GM21723 (cell line): ENCODE results near the gene METTL15.
A peak's percentile ranks its signal among the peaks of the same experiment; 100 is the strongest.
"Not testable (repeated sequence)": the region's sequence is repeated elsewhere in the genome, so short reads cannot be mapped to it uniquely, and the experiment has no call there.

ENCODE experiments used
- ATAC-seq: cut with Tn5 transposase; IDR thresholded peaks from one replicate; pipeline ENCODE4 v1.9.1; 2021; ENCODE audit warnings: mild to moderate bottlenecking, moderate library complexity; ENCODE audit not compliant: unreplicated experiment

METTL15 gene

GRCh38 chr11:28289444-28289843 is 181.3 kb downstream of the METTL15 start:
- ATAC-seq, result no peak

DNA sequence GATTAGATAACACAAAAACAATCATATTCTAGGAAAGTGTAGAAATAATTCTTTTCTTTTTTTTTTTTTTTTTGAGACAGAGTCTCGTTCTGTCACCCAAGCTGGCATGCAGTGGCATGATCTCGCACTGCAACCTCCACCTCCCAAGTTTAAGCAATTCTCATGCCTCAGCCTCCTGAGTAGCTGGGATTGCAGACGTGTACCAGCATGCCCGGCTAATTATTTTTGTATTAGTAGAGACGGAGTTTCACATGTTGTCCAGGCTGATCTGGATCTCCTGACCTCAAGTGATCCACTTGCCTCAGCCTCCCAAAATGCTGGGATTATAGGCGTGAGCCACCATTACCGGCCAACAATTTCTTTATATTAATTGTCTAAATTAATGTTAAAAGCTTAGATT is 182.8 kb downstream of the METTL15 start:
- not testable (repeated sequence) for ATAC-seq

DNA sequence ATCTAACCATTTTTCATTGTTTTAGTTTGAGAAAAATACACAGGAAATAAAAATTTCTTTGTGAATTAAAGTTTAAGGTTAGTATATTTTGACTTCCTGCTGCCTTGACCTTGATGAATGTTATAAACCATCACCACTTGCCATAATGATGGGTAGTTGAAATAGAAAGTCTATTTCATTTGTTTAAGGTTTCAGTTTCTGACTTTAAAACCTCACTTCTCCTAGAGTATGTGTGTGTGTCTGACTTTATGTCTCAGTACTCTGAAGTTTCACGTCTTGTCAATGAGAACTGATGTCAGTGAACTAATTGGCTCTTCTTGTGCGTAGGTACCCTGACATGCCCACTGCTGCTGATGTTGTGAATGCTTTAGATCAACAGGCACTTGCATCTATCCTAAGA is 188.2 kb downstream of the METTL15 start:
- ATAC-seq, result peak; percentile 99

GRCh38 chr11:28298209-28298608 is 190.0 kb downstream of the METTL15 start:
- no peak for ATAC-seq

- ATAC-seq, result no peak
These were observed 195.4 kb downstream of the METTL15 start for GRCh38 chr11:28303477-28304191.

GRCh38 chr11:28315440-28315839 is 207.3 kb downstream of the METTL15 start:
- no peak for ATAC-seq

DNA sequence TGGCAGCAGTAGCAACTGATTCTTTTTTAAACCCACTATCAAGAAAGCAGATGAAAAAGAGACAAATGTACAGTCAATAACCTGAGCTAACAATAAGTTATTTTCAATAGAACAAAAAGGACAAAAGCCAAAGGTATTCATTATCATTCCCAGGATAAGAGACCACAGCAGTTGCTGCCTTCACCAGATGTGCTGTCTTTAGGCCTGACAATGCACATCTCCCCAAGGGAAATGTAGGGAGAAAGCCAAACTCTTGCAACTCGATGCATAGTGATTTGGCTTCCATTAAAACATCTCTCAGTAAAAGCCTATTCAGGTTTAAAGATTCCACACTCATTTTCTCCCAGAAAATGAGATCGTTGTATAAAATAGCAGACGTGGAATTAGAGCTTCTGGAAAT is 210.7 kb downstream of the METTL15 start:
- no peak for ATAC-seq

DNA sequence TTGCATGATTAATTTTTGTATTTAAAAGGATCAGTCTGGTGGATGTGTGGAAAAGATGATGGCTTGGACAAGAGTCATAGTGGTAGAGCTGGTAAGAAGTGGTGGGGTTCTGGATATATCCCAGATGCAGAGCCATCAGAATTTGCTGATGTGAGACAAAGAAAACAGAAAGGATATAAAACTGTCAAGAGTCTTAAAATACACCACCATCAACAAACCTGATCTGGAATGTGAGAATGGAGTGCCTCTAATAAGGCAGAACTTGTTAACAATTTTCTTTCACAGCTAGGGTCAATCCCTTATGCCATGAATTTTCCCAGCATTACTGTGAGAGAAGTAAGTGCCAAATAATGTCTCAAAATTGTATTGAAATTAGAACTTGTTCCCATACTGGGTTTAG is 215.4 kb downstream of the METTL15 start:
- no peak for ATAC-seq

- ATAC-seq, result not testable (repeated sequence)
These were observed 224.2 kb downstream of the METTL15 start for GRCh38 chr11:28332393-28332792.

- ATAC-seq, result no peak
These were observed 229.5 kb downstream of the METTL15 start for GRCh38 chr11:28337701-28338100.

GRCh38 chr11:28338371-28338770 is 230.2 kb downstream of the METTL15 start:
- ATAC-seq, result no peak

DNA sequence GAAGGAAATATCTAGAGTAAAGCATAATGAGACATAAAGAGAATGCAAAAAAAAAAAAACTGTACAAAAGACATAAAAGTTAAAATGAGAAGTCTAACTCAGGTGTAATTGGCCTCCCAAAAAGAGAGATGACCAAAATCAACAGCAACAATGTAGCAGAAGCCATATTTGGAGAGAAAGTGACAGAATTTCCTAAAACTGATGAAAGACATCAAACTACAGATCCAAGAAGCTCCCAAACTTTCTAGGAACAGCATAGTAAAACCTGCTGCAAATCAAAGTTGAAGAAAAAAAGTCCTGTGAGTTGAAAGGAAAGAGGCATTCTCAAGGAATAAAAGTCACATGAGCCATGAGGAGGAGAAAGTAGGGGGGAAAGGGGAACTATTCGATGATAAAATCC is 231.3 kb downstream of the METTL15 start:
- ATAC-seq, result no peak

DNA sequence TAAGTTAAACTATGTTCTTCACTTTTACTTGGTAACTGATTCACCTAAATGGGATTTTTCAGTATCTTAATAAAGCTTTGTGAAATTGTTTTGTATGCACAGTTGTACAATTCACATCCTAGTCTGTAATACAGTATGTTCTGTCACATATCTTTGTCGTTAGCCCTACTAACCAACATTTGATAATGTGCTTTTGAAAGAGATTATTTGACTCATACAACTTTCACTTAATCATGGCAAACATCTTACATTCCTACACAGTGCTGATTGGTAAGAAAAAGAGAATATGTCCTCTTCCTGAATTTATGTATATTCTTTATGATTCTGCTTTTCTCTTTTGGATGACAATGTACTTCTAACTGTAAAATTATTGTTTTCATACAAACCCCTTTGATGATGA is 234.5 kb downstream of the METTL15 start:
- ATAC-seq, result no peak

DNA sequence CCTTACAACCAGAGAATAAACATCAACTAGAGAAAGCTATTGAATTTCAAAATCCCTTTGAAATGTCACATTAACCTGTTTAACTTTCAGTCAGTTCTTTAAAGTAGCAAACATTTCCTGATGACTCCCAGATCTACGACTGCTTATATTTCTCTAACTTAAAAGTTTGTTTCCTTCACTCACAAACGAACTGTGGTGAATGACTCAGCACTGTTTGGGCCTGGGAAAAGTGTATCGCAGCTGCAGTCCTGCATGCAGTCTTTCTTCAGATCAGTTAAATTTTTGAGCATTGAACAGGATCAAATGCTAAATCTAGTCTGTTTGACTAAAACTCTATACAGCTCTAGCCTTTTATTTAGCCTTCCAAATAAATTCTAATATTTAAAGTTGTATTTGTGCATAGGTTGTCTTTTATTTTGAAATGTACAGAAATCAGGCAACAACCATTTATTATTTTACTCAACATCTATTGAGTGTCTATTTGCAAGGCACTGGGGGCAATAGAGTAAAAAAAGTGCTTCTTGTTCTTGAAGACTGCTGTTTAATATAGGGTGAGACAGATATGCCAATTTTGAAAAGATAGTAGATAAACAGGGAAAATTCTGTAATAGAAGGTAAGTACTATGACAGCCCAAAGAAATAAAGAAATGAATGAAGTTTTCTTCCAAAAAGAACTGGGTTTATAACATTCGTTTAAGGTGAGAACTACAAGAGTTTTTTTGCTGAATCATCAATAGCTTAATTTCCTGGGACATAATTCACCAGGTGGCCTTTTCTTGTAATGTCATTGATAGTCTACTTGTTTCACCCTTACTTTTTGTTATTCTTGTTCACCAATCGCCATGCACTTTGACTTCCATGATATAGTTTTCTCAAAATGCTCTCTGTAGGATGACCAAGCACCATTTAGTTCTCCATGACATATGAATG is 235.4 kb downstream of the METTL15 start:
- ATAC-seq, result no peak

DNA sequence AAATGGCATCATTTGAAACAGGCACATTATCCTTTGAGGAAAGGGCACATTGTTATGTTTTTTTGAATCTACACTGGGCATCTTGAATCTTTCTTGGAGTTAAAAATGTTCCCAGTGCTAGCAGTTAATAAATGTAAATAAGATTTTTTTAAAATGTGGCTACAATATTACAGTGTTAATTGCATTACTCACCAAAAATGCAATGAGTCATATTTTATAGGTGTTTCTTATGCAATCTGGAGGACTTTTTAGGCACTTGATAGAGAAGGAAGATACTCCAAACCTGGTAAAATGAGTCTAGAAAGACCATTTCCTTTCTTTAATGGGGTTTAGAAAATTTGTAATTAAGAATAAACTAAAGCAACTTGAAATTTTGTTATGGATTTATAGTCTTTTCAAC is 238.0 kb downstream of the METTL15 start:
- ATAC-seq, result no peak

DNA sequence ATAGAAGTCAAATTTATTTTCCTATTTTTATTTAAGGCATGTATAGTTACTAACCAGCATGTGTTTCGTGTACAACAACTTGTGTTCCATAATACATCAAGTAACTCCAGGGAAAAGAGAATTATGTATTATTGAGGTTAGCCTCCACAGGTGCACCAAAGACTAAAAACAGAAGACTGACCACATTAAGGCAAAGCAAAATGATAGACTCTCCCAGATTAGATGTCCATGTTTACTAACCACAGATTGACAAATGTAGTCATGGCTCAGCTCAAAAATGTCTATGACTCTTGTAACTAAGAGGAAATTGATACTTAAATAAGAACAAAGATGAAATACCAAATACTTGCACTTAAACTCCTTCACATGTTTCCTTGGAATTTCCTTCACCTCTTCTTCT is 238.5 kb downstream of the METTL15 start:
- ATAC-seq, result no peak

DNA sequence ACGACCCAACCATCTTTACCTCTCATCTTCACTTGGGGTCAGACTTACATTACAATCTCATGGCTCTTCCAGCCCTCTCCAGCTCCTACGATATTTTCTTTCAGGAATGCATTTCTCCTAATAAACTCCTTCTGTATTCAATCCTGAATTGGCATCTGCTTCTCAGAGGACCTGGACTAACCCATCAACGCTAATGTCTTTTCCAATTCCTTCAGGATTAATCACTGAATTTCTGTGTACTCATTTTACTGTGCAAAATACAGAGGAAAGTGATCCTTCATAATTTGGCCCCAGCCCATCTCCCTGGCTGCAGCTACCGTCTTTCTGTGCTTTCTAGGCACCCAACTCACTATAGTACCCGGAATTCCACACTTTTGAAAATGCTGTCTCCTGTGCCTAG is 239.2 kb downstream of the METTL15 start:
- ATAC-seq, result no peak

GRCh38 chr11:28350216-28350615 is 242.0 kb downstream of the METTL15 start:
- ATAC-seq, result no peak

DNA sequence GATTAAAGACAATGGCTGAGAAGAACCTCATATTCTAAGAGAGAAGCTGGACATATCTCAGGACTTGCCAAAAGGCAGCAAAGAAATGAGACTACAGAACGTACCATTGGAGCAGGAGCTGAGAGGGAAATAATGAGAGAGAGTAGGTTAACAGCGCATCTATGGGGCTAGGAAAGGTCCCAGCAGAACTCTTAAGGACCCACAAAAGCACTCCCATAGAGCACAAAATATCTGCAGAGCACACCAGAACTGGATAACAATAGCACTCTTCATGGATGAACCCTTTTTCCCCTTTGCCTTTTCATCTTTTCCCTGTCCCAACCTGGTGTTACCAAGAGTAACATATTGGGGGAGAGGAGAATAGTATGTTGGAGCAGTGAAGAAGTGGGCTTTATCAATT is 245.8 kb downstream of the METTL15 start:
- ATAC-seq, result no peak

DNA sequence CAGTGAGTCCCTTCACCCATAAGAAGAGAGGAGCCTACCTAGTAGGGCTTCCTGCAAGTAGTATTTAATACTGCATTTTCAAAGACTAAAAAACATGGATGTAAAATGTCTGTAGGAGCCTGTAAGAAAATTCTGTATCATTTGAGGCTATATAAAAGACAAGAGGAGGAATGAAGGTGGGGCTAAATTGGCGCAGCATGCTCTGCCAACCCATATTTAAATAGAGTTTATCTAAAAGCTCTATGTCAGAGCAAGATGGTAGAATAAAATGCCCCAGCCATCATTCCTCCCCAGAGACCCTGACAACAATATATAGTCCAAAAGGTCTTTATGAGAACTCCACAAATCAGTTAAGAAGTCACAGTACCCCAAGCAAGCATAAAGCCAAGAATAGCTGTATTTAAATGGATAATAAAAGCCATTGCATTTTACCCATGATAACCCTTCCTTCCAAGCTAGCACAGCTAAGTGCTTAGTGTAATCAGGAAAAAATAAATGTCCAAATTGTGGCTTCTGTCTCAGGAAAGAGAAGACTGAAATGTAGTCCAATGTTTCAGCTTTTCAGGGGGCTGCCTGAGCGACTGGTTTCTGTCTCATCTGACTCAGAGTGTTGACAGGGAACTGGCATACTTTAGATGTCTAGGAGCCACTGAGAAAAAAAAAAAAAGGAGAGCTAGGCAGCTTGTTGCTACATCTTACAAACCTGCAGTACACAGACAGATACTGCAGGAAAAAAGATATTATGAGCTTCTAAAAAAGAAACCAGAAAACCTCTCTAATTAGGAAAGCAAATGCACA is 258.6 kb downstream of the METTL15 start:
- no peak for ATAC-seq

- not testable (repeated sequence) for ATAC-seq
These were observed 269.9 kb downstream of the METTL15 start for GRCh38 chr11:28378095-28378494.
